Measurements from ENCODE around the gene ZNF550.
A peak's percentile ranks its signal among the peaks of the same experiment; 100 is the strongest.

Gene ZNF550

DNA sequence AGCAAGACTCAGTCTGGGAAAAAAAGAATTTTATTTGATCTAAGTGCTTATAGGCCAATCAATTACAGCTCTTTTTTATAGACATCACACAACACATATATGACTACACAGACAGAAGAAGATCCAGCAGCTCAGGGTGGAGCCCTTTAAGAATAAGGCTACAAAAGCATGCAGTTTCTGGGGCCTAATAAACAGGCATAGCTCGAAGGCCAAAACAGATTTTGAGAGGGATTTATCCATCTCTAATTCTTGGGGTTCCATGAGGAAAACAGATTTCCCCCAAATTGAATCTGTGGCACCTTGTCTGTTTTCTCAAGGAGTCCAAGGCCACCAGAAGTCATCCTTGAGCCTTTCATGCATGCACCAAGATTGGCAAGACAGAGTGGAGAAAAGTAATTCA is 3.9 kb upstream of the ZNF550 start:
- TF ChIP-seq, protein P1, sequence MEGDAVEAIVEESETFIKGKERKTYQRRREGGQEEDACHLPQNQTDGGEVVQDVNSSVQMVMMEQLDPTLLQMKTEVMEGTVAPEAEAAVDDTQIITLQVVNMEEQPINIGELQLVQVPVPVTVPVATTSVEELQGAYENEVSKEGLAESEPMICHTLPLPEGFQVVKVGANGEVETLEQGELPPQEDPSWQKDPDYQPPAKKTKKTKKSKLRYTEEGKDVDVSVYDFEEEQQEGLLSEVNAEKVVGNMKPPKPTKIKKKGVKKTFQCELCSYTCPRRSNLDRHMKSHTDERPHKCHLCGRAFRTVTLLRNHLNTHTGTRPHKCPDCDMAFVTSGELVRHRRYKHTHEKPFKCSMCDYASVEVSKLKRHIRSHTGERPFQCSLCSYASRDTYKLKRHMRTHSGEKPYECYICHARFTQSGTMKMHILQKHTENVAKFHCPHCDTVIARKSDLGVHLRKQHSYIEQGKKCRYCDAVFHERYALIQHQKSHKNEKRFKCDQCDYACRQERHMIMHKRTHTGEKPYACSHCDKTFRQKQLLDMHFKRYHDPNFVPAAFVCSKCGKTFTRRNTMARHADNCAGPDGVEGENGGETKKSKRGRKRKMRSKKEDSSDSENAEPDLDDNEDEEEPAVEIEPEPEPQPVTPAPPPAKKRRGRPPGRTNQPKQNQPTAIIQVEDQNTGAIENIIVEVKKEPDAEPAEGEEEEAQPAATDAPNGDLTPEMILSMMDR (conservative IDR thresholded peaks at IDR 0.05; ENCODE audit: control insufficient read depth, insufficient read depth, low read depth, low read length) = no peak
- H3K4me3 ChIP-seq (ENCODE audit: control insufficient read depth, low read depth, low read length) = no peak overlapping the region
- no peak for DNase-seq (ENCODE audit: low read depth)

- peak overlapping the region; percentile 87 for H3K4me3 ChIP-seq (ENCODE audit: control insufficient read depth, low read depth, low read length)
- DNase-seq (ENCODE audit: low read depth) = peak; percentile 81
- TF ChIP-seq, protein P1 (conservative IDR thresholded peaks at IDR 0.05; ENCODE audit: control insufficient read depth, insufficient read depth, low read depth, low read length) = no peak
Observed at GRCh38 chr19:57560049-57560491, 407 bp upstream of the ZNF550 start.

- peak; percentile 26 for DNase-seq (ENCODE audit: low read depth)
- TF ChIP-seq, protein P1 (conservative IDR thresholded peaks at IDR 0.05; ENCODE audit: control insufficient read depth, insufficient read depth, low read depth, low read length) = no peak
- H3K4me3 ChIP-seq (ENCODE audit: control insufficient read depth, low read depth, low read length) = peak overlapping the region; percentile 87
Observed at GRCh38 chr19:57559008-57559403, 657 bp downstream of the ZNF550 start.

DNA sequence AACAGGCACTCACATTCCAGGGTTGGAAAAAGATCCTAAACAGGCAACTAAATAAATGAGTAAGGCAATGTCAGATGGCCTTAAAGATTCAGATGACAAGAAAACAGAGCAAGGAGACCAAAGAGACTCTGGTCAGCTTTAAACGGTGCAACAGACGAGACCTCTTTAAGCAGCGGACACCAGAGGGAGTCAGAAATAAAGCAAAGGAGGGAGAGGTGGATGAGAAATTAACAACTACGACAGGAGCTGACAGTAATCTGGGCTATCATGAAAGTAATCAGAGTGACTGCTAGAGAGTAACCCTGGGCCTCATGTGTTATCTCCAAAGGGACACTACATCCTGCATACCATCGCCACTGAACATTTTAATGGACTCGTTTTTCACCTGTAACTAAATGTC is 1.1 kb downstream of the ZNF550 start:
- H3K4me3 ChIP-seq (ENCODE audit: control insufficient read depth, low read depth, low read length) = peak overlapping the region; percentile 87
- TF ChIP-seq, protein P1 (conservative IDR thresholded peaks at IDR 0.05; ENCODE audit: control insufficient read depth, insufficient read depth, low read depth, low read length) = peak; percentile 34
- peak; percentile 36 for DNase-seq (ENCODE audit: low read depth)

DNA sequence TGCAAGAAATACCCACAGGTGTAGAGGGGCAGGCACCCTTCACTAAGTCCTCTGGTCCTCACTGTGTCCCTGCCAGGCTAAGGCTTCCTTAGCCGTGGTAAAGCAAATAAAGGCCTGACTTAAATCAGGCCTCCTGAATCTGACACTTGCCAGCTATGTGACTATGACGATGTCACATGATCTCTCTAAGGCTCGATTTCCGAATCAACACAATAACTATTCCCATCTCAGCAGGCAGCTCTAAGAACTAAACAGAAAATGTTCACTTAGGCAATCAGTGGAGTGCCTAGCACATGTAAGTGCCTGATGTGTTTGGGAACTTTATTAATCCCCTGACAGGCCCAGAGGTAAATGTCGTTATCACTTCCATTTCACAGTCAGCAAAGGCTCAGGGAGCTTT is 2.0 kb downstream of the ZNF550 start:
- no peak overlapping the region for H3K4me3 ChIP-seq (ENCODE audit: control insufficient read depth, low read depth, low read length)
- TF ChIP-seq, protein P1 (conservative IDR thresholded peaks at IDR 0.05; ENCODE audit: control insufficient read depth, insufficient read depth, low read depth, low read length) = no peak
- no peak for DNase-seq (ENCODE audit: low read depth)

GRCh38 chr19:57552432-57552831 is 7.2 kb downstream of the ZNF550 start:
- H3K4me3 ChIP-seq (ENCODE audit: control insufficient read depth, low read depth, low read length) = no peak overlapping the region
- TF ChIP-seq, protein P1 (conservative IDR thresholded peaks at IDR 0.05; ENCODE audit: control insufficient read depth, insufficient read depth, low read depth, low read length) = no peak
- no peak for DNase-seq (ENCODE audit: low read depth)

GRCh38 chr19:57546513-57546912 is 13.2 kb downstream of the ZNF550 start:
- no peak overlapping the region for H3K4me3 ChIP-seq (ENCODE audit: control insufficient read depth, low read depth, low read length)
- TF ChIP-seq, protein P1 (conservative IDR thresholded peaks at IDR 0.05; ENCODE audit: control insufficient read depth, insufficient read depth, low read depth, low read length) = no peak
- no peak for DNase-seq (ENCODE audit: low read depth)
